ENCODE data around the gene THSD7B.

THSD7B gene

DNA sequence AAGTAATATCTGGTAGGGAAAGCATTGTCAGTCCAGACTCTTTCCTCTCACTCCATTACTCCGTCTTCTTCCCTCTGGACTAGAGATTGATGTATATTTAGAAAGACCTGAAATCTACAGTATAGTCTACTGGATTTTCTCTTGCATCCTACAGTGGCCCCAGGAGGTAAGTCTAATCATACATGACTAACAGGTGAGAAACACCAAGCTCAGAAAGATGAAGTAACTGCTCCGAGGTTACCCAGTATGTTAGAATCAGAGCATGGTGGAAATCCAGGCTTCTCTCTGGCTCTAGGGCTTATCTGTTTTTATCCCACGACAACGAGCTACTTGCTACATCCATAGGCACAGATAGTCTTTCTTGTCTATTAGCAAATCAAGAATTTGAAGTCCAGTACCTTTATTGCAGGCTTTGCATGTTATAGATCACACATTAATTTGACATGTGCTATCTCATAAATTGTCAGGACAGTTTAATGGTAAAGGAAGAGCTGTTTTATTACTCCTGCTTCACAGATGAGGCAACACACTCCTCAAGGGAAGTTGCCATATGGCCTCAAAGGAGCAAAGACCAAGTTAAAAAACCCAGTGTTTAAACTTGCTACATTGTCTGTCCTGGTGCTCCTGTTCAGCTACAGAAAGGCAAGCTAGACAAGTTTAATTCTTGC lies 484.3 kb downstream of the THSD7B start:
- Histone ChIP-seq H3K4me3 (ENCODE audit: low read length) (no peak overlapping the region), H3K27ac (ENCODE audit: low read length) (no peak overlapping the region), H3K36me3 (ENCODE audit: insufficient read depth, low read depth, low read length) (no peaks in the 10 kb centered on the region), H3K27me3 (ENCODE audit: insufficient read depth, low read length) (no peaks in the 10 kb centered on the region), H3K9me3 (ENCODE audit: insufficient read depth, low read depth, low read length) (no peaks in the 10 kb centered on the region), H3K4me1 (ENCODE audit: insufficient read depth, low read length) (no peaks in the 10 kb centered on the region), H3K9ac (ENCODE audit: low read depth, low read length) (no peak overlapping the region)

- Histone ChIP-seq H3K4me3 (ENCODE audit: low read length) (no peak overlapping the region), H3K4me1 (ENCODE audit: insufficient read depth, low read length) (no peaks in the 10 kb centered on the region), H3K9ac (ENCODE audit: low read depth, low read length) (no peak overlapping the region), H3K9me3 (ENCODE audit: insufficient read depth, low read depth, low read length) (no peaks in the 10 kb centered on the region), H3K27me3 (ENCODE audit: insufficient read depth, low read length) (no peaks in the 10 kb centered on the region), H3K27ac (ENCODE audit: low read length) (no peak overlapping the region), H3K36me3 (ENCODE audit: insufficient read depth, low read depth, low read length) (no peaks in the 10 kb centered on the region)
Measured at GRCh38 chr2:137250401-137250800, 485.1 kb downstream of the THSD7B start.

DNA sequence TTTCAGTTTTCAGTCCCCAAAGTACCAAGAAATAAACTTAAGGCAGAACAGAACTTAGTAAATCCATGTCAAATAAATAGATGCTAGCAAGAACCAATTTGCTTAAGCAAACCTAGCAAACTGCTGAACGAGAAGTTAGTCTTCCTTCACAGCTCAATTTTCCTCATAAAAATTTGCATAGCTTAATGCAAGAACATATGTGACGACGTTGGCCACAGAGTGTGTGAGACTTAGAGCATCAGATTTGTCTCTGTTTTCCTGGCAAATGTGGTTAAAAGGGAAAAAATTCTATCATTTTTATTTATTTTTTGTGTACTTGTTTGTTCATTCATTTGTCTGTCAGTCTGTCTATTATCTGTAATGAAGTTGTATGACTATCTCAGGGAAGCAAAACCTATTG lies 485.7 kb downstream of the THSD7B start:
- Histone ChIP-seq H3K27ac (ENCODE audit: low read length) (no peak overlapping the region), H3K9ac (ENCODE audit: low read depth, low read length) (no peak overlapping the region), H3K4me3 (ENCODE audit: low read length) (no peak overlapping the region), H3K9me3 (ENCODE audit: insufficient read depth, low read depth, low read length) (no peaks in the 10 kb centered on the region), H3K27me3 (ENCODE audit: insufficient read depth, low read length) (no peaks in the 10 kb centered on the region), H3K4me1 (ENCODE audit: insufficient read depth, low read length) (peaks cover 3% of the 10 kb centered on the region; the same call in 1 of the 2 replicates), H3K36me3 (ENCODE audit: insufficient read depth, low read depth, low read length) (no peaks in the 10 kb centered on the region)

- no peaks in the 10 kb centered on the region for H3K9me3 ChIP-seq (ENCODE audit: insufficient read depth, low read depth, low read length)
- H3K27ac ChIP-seq (ENCODE audit: low read length): no peak overlapping the region
- peaks cover 5% of the 10 kb centered on the region; the same call in 1 of the 2 replicates for H3K4me1 ChIP-seq (ENCODE audit: insufficient read depth, low read length)
- no peak overlapping the region for H3K9ac ChIP-seq (ENCODE audit: low read depth, low read length)
- H3K36me3 ChIP-seq (ENCODE audit: insufficient read depth, low read depth, low read length): no peaks in the 10 kb centered on the region
- no peaks in the 10 kb centered on the region for H3K27me3 ChIP-seq (ENCODE audit: insufficient read depth, low read length)
- H3K4me3 ChIP-seq (ENCODE audit: low read length): no peak overlapping the region
Measured at GRCh38 chr2:137252934-137253333, 487.6 kb downstream of the THSD7B start.

- Histone ChIP-seq H3K27me3 (ENCODE audit: insufficient read depth, low read length) (no peaks in the 10 kb centered on the region), H3K36me3 (ENCODE audit: insufficient read depth, low read depth, low read length) (no peaks in the 10 kb centered on the region), H3K4me3 (ENCODE audit: low read length) (no peak overlapping the region), H3K9me3 (ENCODE audit: insufficient read depth, low read depth, low read length) (no peaks in the 10 kb centered on the region), H3K4me1 (ENCODE audit: insufficient read depth, low read length) (peaks cover 5% of the 10 kb centered on the region; the same call in 1 of the 2 replicates), H3K27ac (ENCODE audit: low read length) (no peak overlapping the region), H3K9ac (ENCODE audit: low read depth, low read length) (no peak overlapping the region)
Measured at GRCh38 chr2:137254052-137254451, 488.7 kb downstream of the THSD7B start.

DNA sequence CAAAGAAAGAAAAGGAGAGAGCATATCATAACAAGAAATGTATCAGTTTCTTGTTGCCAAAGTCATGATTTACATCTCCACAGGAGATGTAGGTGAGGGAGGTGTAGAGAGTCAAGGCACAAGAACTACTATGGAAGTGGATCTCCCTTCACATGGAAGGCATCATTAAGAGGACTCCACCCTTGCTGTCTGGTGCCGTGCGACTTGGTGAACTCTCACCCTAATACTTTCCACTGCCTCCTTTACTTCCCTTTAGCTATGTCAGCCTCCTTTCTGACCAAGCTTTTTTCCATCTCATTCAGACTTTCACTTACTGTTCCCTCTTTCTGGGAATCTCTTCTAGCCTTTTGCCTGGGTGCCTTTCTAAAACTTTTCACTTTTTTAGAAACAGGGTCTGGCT lies 490.0 kb downstream of the THSD7B start:
- Histone ChIP-seq H3K4me1 (ENCODE audit: insufficient read depth, low read length) (peaks cover 5% of the 10 kb centered on the region; the same call in 1 of the 2 replicates), H3K27ac (ENCODE audit: low read length) (no peak overlapping the region), H3K9me3 (ENCODE audit: insufficient read depth, low read depth, low read length) (no peaks in the 10 kb centered on the region), H3K36me3 (ENCODE audit: insufficient read depth, low read depth, low read length) (no peaks in the 10 kb centered on the region), H3K9ac (ENCODE audit: low read depth, low read length) (no peak overlapping the region), H3K4me3 (ENCODE audit: low read length) (no peak overlapping the region), H3K27me3 (ENCODE audit: insufficient read depth, low read length) (no peaks in the 10 kb centered on the region)

- H3K27me3 ChIP-seq (ENCODE audit: insufficient read depth, low read length): no peaks in the 10 kb centered on the region
- no peaks in the 10 kb centered on the region for H3K9me3 ChIP-seq (ENCODE audit: insufficient read depth, low read depth, low read length)
- H3K36me3 ChIP-seq (ENCODE audit: insufficient read depth, low read depth, low read length): no peaks in the 10 kb centered on the region
- H3K9ac ChIP-seq (ENCODE audit: low read depth, low read length): no peak overlapping the region
- H3K4me1 ChIP-seq (ENCODE audit: insufficient read depth, low read length): peaks cover 5% of the 10 kb centered on the region
- no peak overlapping the region for H3K27ac ChIP-seq (ENCODE audit: low read length)
- H3K4me3 ChIP-seq (ENCODE audit: low read length): no peak overlapping the region
Measured at GRCh38 chr2:137255990-137256389, 490.6 kb downstream of the THSD7B start.

GRCh38 chr2:137261881-137262585 lies 496.7 kb downstream of the THSD7B start:
- Histone ChIP-seq H3K9ac (ENCODE audit: low read depth, low read length) (peak overlapping the region; percentile 14; the same call in 1 of the 2 replicates), H3K4me3 (ENCODE audit: low read length) (peak overlapping the region; percentile 50; the same call in 1 of the 2 replicates), H3K27me3 (ENCODE audit: insufficient read depth, low read length) (no peaks in the 10 kb centered on the region), H3K36me3 (ENCODE audit: insufficient read depth, low read depth, low read length) (no peaks in the 10 kb centered on the region), H3K9me3 (ENCODE audit: insufficient read depth, low read depth, low read length) (no peaks in the 10 kb centered on the region), H3K4me1 (ENCODE audit: insufficient read depth, low read length) (peaks cover 22% of the 10 kb centered on the region; the same call in 1 of the 2 replicates), H3K27ac (ENCODE audit: low read length) (no peak overlapping the region)

GRCh38 chr2:137262594-137262993 lies 497.2 kb downstream of the THSD7B start:
- Histone ChIP-seq H3K9ac (ENCODE audit: low read depth, low read length) (peak overlapping the region; percentile 36; the same call in 1 of the 2 replicates), H3K36me3 (ENCODE audit: insufficient read depth, low read depth, low read length) (no peaks in the 10 kb centered on the region), H3K9me3 (ENCODE audit: insufficient read depth, low read depth, low read length) (no peaks in the 10 kb centered on the region), H3K27ac (ENCODE audit: low read length) (no peak overlapping the region), H3K4me1 (ENCODE audit: insufficient read depth, low read length) (peaks cover 22% of the 10 kb centered on the region; the same call in 1 of the 2 replicates), H3K4me3 (ENCODE audit: low read length) (peak overlapping the region; percentile 50), H3K27me3 (ENCODE audit: insufficient read depth, low read length) (no peaks in the 10 kb centered on the region)

GRCh38 chr2:137287913-137288639 lies 522.7 kb downstream of the THSD7B start:
- no peak overlapping the region for H3K4me3 ChIP-seq (ENCODE audit: low read length)
- no peaks in the 10 kb centered on the region for H3K27me3 ChIP-seq (ENCODE audit: insufficient read depth, low read length)
- H3K36me3 ChIP-seq (ENCODE audit: insufficient read depth, low read depth, low read length): no peaks in the 10 kb centered on the region
- no peak overlapping the region for H3K9ac ChIP-seq (ENCODE audit: low read depth, low read length)
- H3K4me1 ChIP-seq (ENCODE audit: insufficient read depth, low read length): peaks cover 9% of the 10 kb centered on the region; the same call in 1 of the 2 replicates
- no peak overlapping the region for H3K27ac ChIP-seq (ENCODE audit: low read length)
- no peaks in the 10 kb centered on the region for H3K9me3 ChIP-seq (ENCODE audit: insufficient read depth, low read depth, low read length)

GRCh38 chr2:137291836-137292570 lies 526.7 kb downstream of the THSD7B start:
- H3K36me3 ChIP-seq (ENCODE audit: insufficient read depth, low read depth, low read length): no peaks in the 10 kb centered on the region
- no peak overlapping the region for H3K4me3 ChIP-seq (ENCODE audit: low read length)
- no peaks in the 10 kb centered on the region for H3K9me3 ChIP-seq (ENCODE audit: insufficient read depth, low read depth, low read length)
- peaks cover 9% of the 10 kb centered on the region; the same call in 1 of the 2 replicates for H3K4me1 ChIP-seq (ENCODE audit: insufficient read depth, low read length)
- no peaks in the 10 kb centered on the region for H3K27me3 ChIP-seq (ENCODE audit: insufficient read depth, low read length)
- H3K27ac ChIP-seq (ENCODE audit: low read length): no peak overlapping the region
- H3K9ac ChIP-seq (ENCODE audit: low read depth, low read length): no peak overlapping the region
